Body of pancreas (tissue), 4 donors: Measurements from ENCODE around the gene CSF3. TPM values are rescaled to one million over a fixed set of nuclear protein-coding genes. Genes with fewer than 3 reads are reported as not detected.

Experiments
- ATAC-seq: fragments of 150-250 bp; one replicate; pipeline ENCODE4 v1.9.1; 2016
- DNase-seq, 4 donors: peaks; one replicate each; pipeline ENCODE4 v3.0.0-alpha.2; 2019
- H3K27ac ChIP-seq, 4 donors: fragments of 200-600 bp; sonication (generic); 1 replicate in 3 of 4; 2 replicates in 1 of 4; pipeline versions ENCODE4 v1.5.1 to v1.6.1; 2016 to 2019; ENCODE audit warnings: mild to moderate bottlenecking in 1 of 4, mixed read lengths in 1 of 4, moderate library complexity in 1 of 4
- H3K27me3 ChIP-seq, 2 donors: fragments of 200-600 bp; sonication (generic); one replicate each; pipeline ENCODE4 v1.6.0; 2016; ENCODE audit warnings: mild to moderate bottlenecking in 1 of 2
- H3K36me3 ChIP-seq, 2 donors: fragments of 200-600 bp; sonication (generic); replicated peaks in 1 of 2; 2 replicates each; pipeline ENCODE4 v1.5.1; 2016; ENCODE audit warnings: low read depth in 2 of 2; ENCODE audit not compliant: insufficient read depth in 1 of 2
- H3K4me1 ChIP-seq: fragments of 200-600 bp; sonication (generic); one replicate; pipeline ENCODE4 v1.6.0; 2016
- H3K4me3 ChIP-seq, 2 donors: fragments of 200-600 bp; sonication (generic); 1 replicate in 1 of 2; 2 replicates in 1 of 2; pipeline ENCODE4 v1.5.1; 2016 to 2019
- H3K9me3 ChIP-seq, 3 donors: fragments of 200-600 bp; sonication (generic); 1 replicate in 2 of 3; 2 replicates in 1 of 3; pipeline ENCODE4 v1.5.1; 2016
- CTCF ChIP-seq, 7 experiments: fragments of 450-650 bp in 4 of 7; fragments of 200-600 bp in 3 of 7; sonication (generic) in 3 of 7; IDR thresholded peaks; one replicate each; pipeline ENCODE4 v1.5.1; 2016 to 2019; ENCODE audit warnings: antibody characterized with exemption in 7 of 7
- POLR2A ChIP-seq, 3 donors: fragments of 450-650 bp; IDR thresholded peaks; one replicate each; pipeline ENCODE4 v1.6.1; 2016; ENCODE audit warnings: antibody characterized with exemption in 3 of 3, mild to moderate bottlenecking in 2 of 3
- WGBS, 2 donors: methylation state at CpG; one replicate each; pipeline ENCODE4 v1.1.5; 2017; 5-methylcytosine and 5-hydroxymethylcytosine counted together
- intact Hi-C: fragments of 100-400 bp; cut with DNase I; formaldehyde crosslinking; loops from one replicate; pipeline ENCODE4 v1.15.1; 2023
- total RNA-seq, 2 donors: library from RNA; depleted of rRNA; stranded (reverse); fragments of >200 nt; gene quantifications; one replicate each; pipeline ENCODE4 v1.1.0, GENCODE V29; 2016

Gene CSF3
- total RNA-seq, 2 donors from 2014 or later: 0.78 to 1.6 TPM

- H3K4me3 ChIP-seq: no peak overlapping the region
- intact Hi-C loops: no loop called here
- no peaks in the 10 kb centered on the region for H3K36me3 ChIP-seq
- DNase-seq (no peak), ATAC-seq (no peak)
- 55 to 58% methylated on average over 7 of the region's 7 CpGs for WGBS, 2 donors
- TF ChIP-seq CTCF (IDR thresholded peaks at IDR 0.05): no peak
- TF ChIP-seq POLR2A (IDR thresholded peaks at IDR 0.05): no peak
- H3K27me3 ChIP-seq: no peaks in the 10 kb centered on the region
- no peaks in the 10 kb centered on the region for H3K4me1 ChIP-seq
- H3K27ac ChIP-seq: no peak overlapping the region
- no peaks in the 10 kb centered on the region for H3K9me3 ChIP-seq
Observed at GRCh38 chr17:39970157-39970692, 45.0 kb upstream of the CSF3 start.

GRCh38 chr17:39971076-39971603 lies 44.1 kb upstream of the CSF3 start:
- no peak for DNase-seq
- TF ChIP-seq CTCF (IDR thresholded peaks at IDR 0.05): no peak
- no peak for TF ChIP-seq POLR2A (IDR thresholded peaks at IDR 0.05)
- intact Hi-C loops: no loop called here
- Histone ChIP-seq H3K4me3 (no peak overlapping the region), H3K27ac (no peak overlapping the region), H3K27me3 (no peaks in the 10 kb centered on the region), H3K9me3 (no peaks in the 10 kb centered on the region), H3K36me3 (no peaks in the 10 kb centered on the region), H3K4me1 (no peaks in the 10 kb centered on the region)
- 69 to 78% methylated on average over 4 of the region's 4 CpGs for WGBS, 2 donors
- no peak for ATAC-seq

GRCh38 chr17:39972271-39972670 lies 43.0 kb upstream of the CSF3 start:
- Histone ChIP-seq H3K27me3 (no peaks in the 10 kb centered on the region), H3K4me3 (no peak overlapping the region), H3K9me3 (no peaks in the 10 kb centered on the region), H3K27ac (no peak overlapping the region), H3K4me1 (no peaks in the 10 kb centered on the region), H3K36me3 (no peaks in the 10 kb centered on the region)
- TF ChIP-seq CTCF (IDR thresholded peaks at IDR 0.05): no peak
- no peak for TF ChIP-seq POLR2A (IDR thresholded peaks at IDR 0.05)
- intact Hi-C loops: no loop called here
- 36 to 40% methylated on average over 3 of the region's 3 CpGs for WGBS, 2 donors
- no peak for ATAC-seq
- peak in 1 of 4 donors; percentile 24 for DNase-seq

- TF ChIP-seq CTCF (IDR thresholded peaks at IDR 0.05): no peak
- TF ChIP-seq POLR2A (IDR thresholded peaks at IDR 0.05): no peak
- DNase-seq (no peak), ATAC-seq (no peak)
- no peaks in the 10 kb centered on the region for H3K4me1 ChIP-seq
- 77 to 89% methylated on average over 2 of the region's 2 CpGs for WGBS, 2 donors
- H3K27ac ChIP-seq: no peak overlapping the region
- intact Hi-C loops: no loop called here
- H3K36me3 ChIP-seq: no peaks in the 10 kb centered on the region
- H3K4me3 ChIP-seq: no peak overlapping the region
- H3K27me3 ChIP-seq: no peaks in the 10 kb centered on the region
- H3K9me3 ChIP-seq: no peaks in the 10 kb centered on the region
Observed at GRCh38 chr17:39973496-39973895, 41.7 kb upstream of the CSF3 start.

- Histone ChIP-seq H3K4me3 (no peak overlapping the region), H3K27ac (no peak overlapping the region), H3K4me1 (no peaks in the 10 kb centered on the region), H3K9me3 (no peaks in the 10 kb centered on the region), H3K36me3 (no peaks in the 10 kb centered on the region), H3K27me3 (no peaks in the 10 kb centered on the region)
- TF ChIP-seq CTCF (IDR thresholded peaks at IDR 0.05): no peak
- TF ChIP-seq POLR2A (IDR thresholded peaks at IDR 0.05): no peak
- WGBS, 2 donors: 63 to 68% methylated on average over 5 of the region's 5 CpGs
- ATAC-seq (no peak), DNase-seq (no peak)
- intact Hi-C loops: no loop called here
Observed at GRCh38 chr17:39974433-39974832, 40.8 kb upstream of the CSF3 start.
